Gastrocnemius medialis (tissue), 4 donors: ENCODE data around the gene POLR3A.

Source experiments
- CTCF ChIP-seq, 5 experiments: fragments of 450-650 bp in 3 of 5; fragments of 200-600 bp in 2 of 5; sonication (generic) in 2 of 5; IDR thresholded peaks in 4 of 5; conservative IDR thresholded peaks in 1 of 5; 1 replicate in 4 of 5; 2 replicates in 1 of 5; pipeline ENCODE4 v1.5.1; 2016 to 2019; ENCODE audit warnings: antibody characterized with exemption in 5 of 5, mild to moderate bottlenecking in 3 of 5, moderate library complexity in 3 of 5
- POLR2A ChIP-seq, 2 donors: fragments of 450-650 bp; IDR thresholded peaks; one replicate each; pipeline ENCODE4 v1.6.1; 2017; ENCODE audit warnings: antibody characterized with exemption in 2 of 2, mild to moderate bottlenecking in 2 of 2, moderate library complexity in 2 of 2

GRCh38 chr10:78066012-78066411, 36.7 kb upstream of the POLR3A start:
- TF ChIP-seq POLR2A (IDR thresholded peaks at IDR 0.05) (no peak), CTCF (IDR thresholded peaks at IDR 0.05 in 4 of 5, conservative IDR thresholded peaks at IDR 0.05 in 1 of 5) (no peak)
